GM19324 (cell line): ENCODE results near the gene CRY1.

Experiments
- ATAC-seq: cut with Tn5 transposase; IDR thresholded peaks from one replicate; pipeline ENCODE4 v1.9.1; 2021; ENCODE audit warnings: mild to moderate bottlenecking, moderate library complexity; ENCODE audit not compliant: unreplicated experiment, low FRiP score

Gene CRY1

GRCh38 chr12:107093417-107094182 is at the start of gene CRY1:
CRY1 (minus strand) TSS chr12:107093549; CDS start chr12:107092961, 588 bp downstream.
- ATAC-seq = peak; percentile 91

GRCh38 chr12:107139787-107140186 is 46.4 kb upstream of the CRY1 start:
- no peak for ATAC-seq

DNA sequence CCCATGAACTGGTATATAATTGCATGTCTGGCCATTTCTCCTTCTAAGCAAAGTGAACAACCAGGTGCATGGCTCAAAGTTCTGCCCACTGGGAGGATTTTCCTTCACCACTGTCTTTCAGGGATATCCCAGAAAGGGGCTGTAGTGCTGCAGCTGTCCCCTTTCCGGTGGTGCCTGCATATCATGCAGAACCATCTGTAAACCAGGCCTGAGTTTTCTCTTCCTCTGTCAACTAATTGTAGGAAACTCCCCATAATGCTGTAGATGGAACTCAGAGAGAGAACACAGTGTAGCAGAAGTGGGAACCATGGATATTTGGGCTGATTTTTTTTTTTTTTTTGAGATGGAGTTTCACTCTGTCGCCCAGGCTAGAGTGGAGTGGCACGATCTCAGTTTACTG is 45.6 kb upstream of the CRY1 start:
- ATAC-seq = no peak

GRCh38 chr12:107135177-107135576 is 41.8 kb upstream of the CRY1 start:
- no peak for ATAC-seq

GRCh38 chr12:107134558-107134957 is 41.2 kb upstream of the CRY1 start:
- no peak for ATAC-seq

DNA sequence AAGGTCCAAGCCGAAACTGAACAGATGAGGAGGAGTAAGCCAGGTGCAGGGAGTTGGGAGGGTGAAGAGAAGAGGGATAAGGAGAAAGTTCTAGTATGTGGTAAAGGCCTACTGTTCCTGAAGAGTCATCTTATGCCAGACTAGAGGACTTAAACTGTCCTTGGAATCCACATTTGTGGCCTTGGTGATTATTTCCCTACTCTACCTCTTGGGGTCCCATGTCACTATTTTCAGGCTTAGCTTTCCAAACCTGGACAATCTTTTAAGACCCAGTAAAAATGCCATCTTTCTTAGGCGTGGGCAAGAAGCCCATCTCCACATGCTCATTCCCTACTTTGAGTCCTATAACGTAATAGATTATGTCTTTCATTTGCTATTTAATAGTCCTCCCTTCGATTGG is 40.1 kb upstream of the CRY1 start:
- ATAC-seq = no peak

DNA sequence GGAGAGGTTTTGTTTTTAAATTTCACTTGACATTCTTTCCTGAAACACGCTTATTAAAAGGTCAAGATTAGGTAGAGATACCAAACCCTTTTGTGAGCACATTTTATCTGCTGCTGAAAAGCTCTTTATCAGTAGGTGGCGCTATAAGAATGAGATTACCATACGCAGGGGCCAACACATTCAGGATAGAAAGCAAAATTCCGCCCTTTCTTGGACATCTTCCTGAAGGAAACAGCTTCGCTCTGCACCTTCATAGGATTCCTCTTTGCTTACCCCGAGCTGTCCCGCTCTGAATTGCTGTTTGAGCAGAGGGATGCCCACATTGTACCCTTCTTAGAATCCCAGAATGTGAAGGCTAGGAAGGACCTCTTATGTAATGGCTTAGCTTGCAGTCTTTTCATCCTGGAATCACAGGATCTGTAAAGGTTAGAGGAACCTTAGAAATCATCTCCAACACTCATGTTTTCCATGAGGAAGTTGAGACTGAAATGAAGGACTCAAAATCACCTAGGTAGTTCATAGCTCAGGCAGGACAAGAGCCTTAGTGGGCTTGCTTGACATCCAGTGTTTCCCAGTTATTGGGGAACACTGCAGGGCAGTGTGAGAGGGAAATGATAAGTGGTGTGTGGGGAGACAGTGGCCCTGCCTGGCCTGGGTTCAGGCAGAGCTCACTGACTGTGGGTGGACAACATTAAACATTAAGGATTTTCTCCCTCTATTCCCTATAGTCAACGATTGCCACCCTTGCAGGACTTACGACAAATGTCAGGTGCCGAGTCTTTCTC is 38.7 kb upstream of the CRY1 start:
- ATAC-seq = no peak

DNA sequence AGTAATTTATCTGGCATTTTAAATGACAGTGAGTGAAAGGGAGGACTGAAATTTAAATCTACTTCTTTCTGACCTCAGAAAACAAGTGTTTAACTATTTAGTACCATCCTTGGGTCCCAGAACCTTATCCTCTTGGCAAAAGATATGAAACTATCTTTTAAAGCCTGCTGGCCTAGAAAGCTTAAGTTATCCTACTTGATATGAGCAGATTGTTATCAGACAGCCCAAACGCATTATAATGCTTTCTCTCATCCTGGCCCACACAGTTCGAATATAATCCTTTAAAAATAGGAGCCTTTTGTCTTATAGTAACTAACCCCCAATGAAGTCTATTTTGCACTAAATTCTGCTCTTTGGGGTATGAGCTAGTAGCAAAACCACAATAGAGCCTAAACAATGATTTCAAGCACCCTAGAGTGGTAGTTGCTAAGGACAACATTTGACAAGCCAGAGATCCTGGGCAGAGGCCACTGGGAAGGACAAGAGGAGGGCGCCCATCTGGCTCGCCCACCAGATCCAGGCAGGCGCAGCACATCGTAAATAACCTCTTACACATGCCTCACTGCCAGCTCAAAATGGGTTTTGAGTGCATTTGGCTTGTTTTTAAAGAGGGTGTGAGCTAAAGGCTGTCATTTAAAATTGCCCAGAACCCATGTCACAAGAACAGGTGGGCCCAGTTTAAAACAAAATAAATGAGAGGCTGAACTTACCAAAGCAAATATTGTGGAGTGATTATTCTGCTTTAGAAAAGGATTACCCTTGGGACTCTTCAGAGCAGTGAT is 37.7 kb upstream of the CRY1 start:
- no peak for ATAC-seq

DNA sequence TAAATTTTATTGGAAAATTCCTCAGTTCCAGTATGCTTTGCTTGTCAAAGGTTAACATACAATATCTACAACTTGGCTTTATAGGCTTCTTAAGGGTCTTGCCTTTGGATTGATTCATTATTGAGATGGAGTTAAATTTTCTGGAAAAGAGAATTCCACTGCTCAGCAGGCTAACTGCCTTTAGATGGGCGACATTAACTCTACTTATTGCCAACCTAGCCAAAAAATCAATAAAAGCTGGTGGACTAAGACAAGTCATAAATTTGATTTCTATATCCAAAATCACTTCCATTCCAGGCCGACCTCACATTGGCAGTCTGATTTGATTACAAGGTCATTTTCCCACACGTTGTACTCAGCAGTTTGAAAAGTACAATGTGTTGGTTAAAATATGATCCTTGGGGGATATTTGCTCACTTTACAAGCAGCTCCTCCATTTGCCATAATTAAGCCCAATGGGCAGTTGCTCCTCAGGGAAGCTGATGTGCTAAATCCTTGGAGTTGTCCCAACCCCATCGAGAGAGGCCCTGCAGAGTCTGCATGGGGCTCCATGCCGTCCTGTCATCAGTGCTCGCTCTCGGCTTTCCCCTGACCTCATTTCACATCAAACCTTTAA is 36.1 kb upstream of the CRY1 start:
- ATAC-seq = no peak

GRCh38 chr12:107127482-107128430 is 34.4 kb upstream of the CRY1 start:
- no peak for ATAC-seq

- no peak for ATAC-seq
Measured at GRCh38 chr12:107126796-107127481, 33.6 kb upstream of the CRY1 start.

- no peak for ATAC-seq
Measured at GRCh38 chr12:107125833-107126232, 32.5 kb upstream of the CRY1 start.

DNA sequence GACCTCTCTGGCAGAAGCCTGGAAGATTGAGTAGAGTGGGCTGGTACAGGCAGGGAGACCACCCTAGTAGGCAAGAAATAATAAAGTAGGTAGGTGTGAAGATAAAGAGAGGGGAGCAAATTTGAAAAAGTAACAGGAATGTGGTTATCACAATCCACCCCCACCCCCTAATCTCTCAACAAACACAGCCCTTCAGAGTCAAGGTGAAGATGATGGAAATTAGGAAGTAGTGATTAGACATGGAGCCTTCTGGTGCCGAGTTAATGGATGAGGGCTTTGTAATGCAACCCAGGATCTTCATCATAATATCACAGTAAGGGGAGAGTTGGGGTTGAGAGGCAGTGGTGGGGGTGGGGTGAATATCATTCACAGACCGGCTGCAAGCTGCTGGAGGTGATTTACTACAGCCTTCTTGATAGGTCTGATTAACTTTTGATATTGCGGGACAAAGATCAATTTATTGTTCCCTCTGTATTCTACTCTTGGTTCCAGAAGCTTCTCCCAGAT is 29.2 kb upstream of the CRY1 start:
- no peak for ATAC-seq

DNA sequence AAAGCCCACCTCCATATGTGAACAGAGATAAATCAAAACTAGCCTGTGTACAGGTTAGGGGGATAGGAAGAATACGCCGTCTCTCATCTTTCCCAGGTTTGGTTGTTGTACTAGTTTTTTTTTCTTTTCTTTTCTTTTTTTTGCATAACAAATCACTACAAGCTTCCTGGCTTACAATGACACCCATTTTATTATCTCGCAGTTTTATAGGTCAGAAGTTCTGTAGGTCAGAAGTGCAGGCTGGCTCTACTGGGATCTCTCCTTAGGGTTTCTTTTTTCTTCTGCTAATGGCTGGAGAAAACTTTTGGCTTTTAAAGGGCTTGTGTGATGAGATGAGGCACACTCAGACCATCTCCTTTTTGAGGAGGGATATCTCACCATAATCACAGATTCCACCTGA is 25.7 kb upstream of the CRY1 start:
- ATAC-seq = no peak

GRCh38 chr12:107118624-107119023 is 25.3 kb upstream of the CRY1 start:
- no peak for ATAC-seq

DNA sequence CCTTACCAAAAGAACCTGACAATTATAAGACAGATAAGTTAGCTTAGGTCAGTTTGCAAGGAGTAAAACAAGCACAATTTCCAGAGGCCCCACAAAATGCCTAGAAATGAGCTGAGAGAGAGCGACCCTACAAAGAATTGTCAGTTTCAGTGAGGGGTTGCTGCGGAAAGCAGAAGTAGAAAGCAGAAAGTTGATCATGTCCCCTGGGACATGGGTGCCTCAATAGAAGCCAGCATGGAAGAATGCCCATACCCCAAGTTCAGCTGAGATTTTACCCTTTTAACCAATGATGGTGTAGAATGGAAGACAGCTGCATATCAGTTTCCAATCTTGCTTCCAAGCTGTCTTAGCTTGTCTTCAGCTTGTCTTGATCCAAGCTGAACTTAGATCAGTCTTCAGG is 21.8 kb upstream of the CRY1 start:
- ATAC-seq = no peak

DNA sequence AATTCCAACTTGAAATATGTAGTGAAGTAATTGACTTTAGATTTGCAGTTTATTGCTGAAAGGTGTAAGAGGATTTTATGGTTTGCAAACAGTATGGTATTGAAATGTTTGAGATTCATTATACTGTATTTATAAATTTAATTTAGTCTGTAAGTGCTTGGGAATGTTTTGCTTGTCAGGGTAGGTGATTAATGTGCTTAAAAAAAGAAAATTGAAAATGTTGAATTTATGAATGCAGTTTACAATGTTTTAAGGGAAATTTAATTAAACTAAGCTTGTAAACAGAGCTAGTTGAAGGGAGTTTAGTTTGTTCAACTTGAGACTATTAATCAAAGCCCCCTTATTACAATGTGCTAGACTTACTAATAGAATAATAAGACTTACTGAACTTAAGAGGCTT is 18.0 kb upstream of the CRY1 start:
- no peak for ATAC-seq

DNA sequence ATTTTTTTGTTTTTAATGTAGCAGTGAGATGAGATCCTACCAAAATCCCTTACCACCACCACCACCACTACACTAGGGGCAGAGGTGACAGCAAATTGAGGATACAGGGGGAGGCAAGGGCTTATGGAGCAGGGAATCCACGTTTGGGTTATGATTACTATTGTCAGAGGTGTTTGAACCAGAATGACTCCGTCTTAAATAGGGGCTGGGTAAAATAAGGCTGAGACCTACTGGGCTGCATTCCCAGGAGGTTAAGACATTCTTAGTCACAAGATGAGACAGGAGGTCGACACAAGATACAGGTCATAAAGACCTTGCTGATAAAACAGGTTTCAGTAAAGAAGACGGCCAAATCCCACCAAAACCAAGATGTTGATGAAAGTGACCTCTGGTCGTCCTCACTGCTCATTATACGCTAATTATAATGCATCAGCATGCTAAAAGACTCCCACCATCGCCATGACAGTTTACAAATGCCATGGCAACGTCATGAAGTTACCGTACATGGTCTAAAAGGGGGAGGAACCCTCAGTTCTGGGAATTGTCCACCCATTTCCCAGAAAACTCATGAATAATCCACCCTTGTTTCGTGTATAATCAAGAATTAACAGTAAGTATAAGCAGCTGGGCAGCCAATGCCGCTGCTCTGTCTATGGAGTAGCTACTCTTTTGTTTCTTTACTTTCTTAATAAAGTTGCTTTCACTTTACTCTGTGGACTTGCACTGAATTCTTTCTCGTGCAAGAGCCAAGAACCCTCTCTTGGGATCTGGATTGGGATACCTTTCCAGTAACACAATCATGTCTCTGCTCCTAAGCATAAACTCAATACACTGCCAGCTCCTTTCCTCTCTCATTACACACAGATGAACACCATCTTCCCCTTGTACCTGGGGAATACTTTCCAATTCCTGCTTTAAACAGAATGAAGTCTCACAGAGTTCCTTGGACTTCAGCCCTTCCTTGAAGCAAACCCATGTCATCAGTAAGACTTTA is 16.7 kb upstream of the CRY1 start:
- no peak for ATAC-seq
